Measurements from ENCODE around the gene TTC38.
A peak's percentile ranks its signal among the peaks of the same experiment; 100 is the strongest.

Gene TTC38

DNA sequence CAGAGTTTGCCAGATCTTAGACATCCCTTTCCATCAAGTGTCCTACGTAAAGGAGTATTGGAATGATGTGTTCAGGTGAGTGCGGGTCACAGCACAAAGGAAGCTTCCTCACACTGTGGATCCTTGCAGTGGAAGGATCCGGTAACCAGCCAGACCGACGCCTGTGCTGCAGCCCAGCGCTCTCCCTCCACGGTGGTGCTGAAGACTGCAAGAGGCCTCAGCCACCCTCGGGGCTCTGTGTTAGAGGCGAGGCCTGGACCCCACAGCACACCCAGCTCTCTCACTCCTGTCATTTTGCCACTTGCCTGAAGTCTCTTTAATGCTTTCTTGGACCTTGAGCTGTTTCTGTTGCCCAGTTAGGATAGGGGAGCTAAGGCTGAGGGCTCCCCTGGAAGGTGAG lies 70.1 kb downstream of the TTC38 start:
- H3K27me3 ChIP-seq = no peaks in the 10 kb centered on the region
- peaks cover 54 to 70% (median 63%) of the 10 kb centered on the region in 11 experiments for H3K36me3 ChIP-seq
- no peak overlapping the region for H3K4me3 ChIP-seq
- H4K20me1 ChIP-seq = peaks cover 18 to 66% (median 51%) of the 10 kb centered on the region in 11 experiments; a peak in 20 of 22 replicates
- peaks cover 19 to 24% (median 22%) of the 10 kb centered on the region in 10 experiments for H3K4me1 ChIP-seq
- no peak overlapping the region for H3K27ac ChIP-seq
- no peak overlapping the region; a peak in 1 of 22 replicates for H3K4me2 ChIP-seq
- H3K9ac ChIP-seq = 0 out of 22 replicates have a peak overlapping the region, but pooled peaks of 3 of the 11 experiments have one; percentile 4 to 90 (median 6)
- no peaks in the 10 kb centered on the region for H3K9me3 ChIP-seq (replicated peaks in 1 of 11)
- no peak for TF ChIP-seq Cebpa-rat (IDR thresholded peaks at IDR 0.05)

DNA sequence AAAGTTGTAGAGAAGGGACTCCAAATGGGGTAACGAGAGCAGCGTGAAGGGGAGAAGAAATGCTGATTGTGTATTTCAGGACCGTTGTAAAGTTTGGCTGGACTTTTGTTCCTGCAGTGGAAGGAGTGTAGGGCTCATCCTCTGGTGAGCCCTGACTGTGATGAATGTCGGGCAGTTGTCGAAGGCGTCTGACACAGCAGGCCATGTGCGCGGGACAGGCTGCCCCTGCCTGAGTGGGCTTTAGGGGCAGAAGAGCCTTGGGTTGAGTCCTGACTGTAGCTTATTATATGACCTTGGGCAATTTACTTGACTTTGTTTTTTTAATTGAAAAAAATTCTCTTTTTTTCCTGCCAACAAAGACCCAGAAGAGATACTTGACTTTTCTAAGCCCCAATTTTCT lies 70.8 kb downstream of the TTC38 start:
- Histone ChIP-seq H3K9ac (peak overlapping the region in 2 of 11 experiments; percentile 9 to 10; a peak in 1 of 22 replicates), H3K9me3 (replicated peaks in 1 of 11) (no peaks in the 10 kb centered on the region), H3K4me2 (no peak overlapping the region), H4K20me1 (peaks cover 21 to 73% (median 59%) of the 10 kb centered on the region in 11 experiments; a peak in 20 of 22 replicates), H3K27ac (no peak overlapping the region), H3K4me1 (peaks cover 19 to 24% (median 22%) of the 10 kb centered on the region in 10 experiments), H3K27me3 (no peaks in the 10 kb centered on the region), H3K4me3 (no peak overlapping the region), H3K36me3 (peaks cover 62 to 70% (median 64%) of the 10 kb centered on the region in 11 experiments)
- no peak for TF ChIP-seq Cebpa-rat (IDR thresholded peaks at IDR 0.05)

DNA sequence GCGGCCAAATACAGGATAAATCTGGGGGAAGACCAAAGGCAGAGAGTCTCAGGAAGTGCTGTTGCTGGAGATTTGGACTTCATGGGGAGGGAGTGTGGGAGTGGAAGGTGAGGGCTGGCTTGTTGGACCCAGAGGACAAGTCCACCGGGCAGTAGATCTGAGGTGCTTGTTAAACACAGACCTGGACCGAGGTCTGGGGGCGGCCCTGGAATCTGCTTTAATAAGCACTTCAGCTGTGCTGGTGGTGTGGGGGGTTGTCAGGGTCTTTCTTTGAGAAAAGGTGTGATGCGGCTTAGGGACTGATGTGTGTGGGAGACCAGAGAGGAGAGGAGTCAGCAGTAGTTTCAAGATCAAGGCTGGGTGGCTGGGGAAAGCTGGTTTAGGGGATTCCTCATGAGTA lies 72.1 kb downstream of the TTC38 start:
- H3K27me3 ChIP-seq = no peaks in the 10 kb centered on the region
- H3K4me3 ChIP-seq = no peak overlapping the region
- no peak overlapping the region for H3K9ac ChIP-seq
- peaks cover 21 to 86% (median 70%) of the 10 kb centered on the region in 11 experiments; a peak in 20 of 22 replicates for H4K20me1 ChIP-seq
- H3K4me2 ChIP-seq = no peak overlapping the region
- H3K27ac ChIP-seq = no peak overlapping the region
- no peaks in the 10 kb centered on the region for H3K9me3 ChIP-seq (replicated peaks in 1 of 11)
- H3K36me3 ChIP-seq = peaks cover 75 to 81% (median 77%) of the 10 kb centered on the region in 11 experiments
- no peak for TF ChIP-seq Cebpa-rat (IDR thresholded peaks at IDR 0.05)
- H3K4me1 ChIP-seq = peaks cover 12 to 17% (median 15%) of the 10 kb centered on the region in 10 experiments

DNA sequence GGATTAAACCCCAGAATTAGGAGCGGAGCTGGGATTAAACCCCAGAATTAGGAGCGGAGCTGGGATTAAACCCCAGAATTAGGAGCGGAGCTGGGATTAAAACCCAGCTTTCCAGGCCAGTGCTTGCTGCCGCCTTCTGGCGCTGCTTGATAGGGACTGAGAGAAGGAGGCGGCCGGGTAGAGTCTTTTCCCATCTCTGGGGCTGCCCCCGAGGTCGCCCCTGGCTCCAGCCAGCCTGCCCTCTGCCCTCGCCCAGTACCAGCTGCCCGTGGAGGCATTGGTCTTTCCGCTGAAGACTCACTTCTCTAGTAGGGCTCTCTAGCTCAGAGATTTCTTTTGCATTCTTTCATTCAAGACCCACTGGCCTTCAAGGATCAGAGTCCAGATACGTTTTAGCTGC lies 72.9 kb downstream of the TTC38 start:
- Histone ChIP-seq H3K9ac (no peak overlapping the region), H3K4me2 (no peak overlapping the region), H3K9me3 (replicated peaks in 1 of 11) (no peaks in the 10 kb centered on the region), H4K20me1 (peaks cover 26 to 93% (median 73%) of the 10 kb centered on the region in 11 experiments; a peak in 20 of 22 replicates), H3K4me1 (peaks cover 10 to 15% (median 13%) of the 10 kb centered on the region in 10 experiments), H3K4me3 (no peak overlapping the region), H3K27ac (no peak overlapping the region), H3K36me3 (peaks cover 82 to 88% (median 85%) of the 10 kb centered on the region in 11 experiments), H3K27me3 (no peaks in the 10 kb centered on the region)
- TF ChIP-seq Cebpa-rat (IDR thresholded peaks at IDR 0.05) = no peak

Data from BLaER1 treated with 17β-estradiol and CSF1 and Interleukin-3, amounts not matched to agents 10 nM and 100 nM (cell line).